Measurements from ENCODE around the gene UNG. TPM values are rescaled to one million over a fixed set of nuclear protein-coding genes. Genes with fewer than 3 reads are reported as not detected.

Gene UNG
- total RNA-seq (2011; cell fraction: chromatin; rRNA removed; ENCODE audit: low replicate concordance) = 9.3 and 11.4 TPM in 2 replicates
- 8.4 and 9.2 TPM in 2 replicates for total RNA-seq (2011; cell fraction: nucleolus; rRNA removed)
- 9.5 and 10.8 TPM in 2 replicates for total RNA-seq (2011; cell fraction: nucleoplasm; rRNA removed)
- total RNA-seq (2014; rRNA removed) (47.0 and 67.3 TPM in 2 replicates), total RNA-seq (2014; rRNA removed; fragmentation: Illumina TruSeq; extraction: Trizol) (37.9 and 42.9 TPM in 2 replicates), total RNA-seq (2015; rRNA removed; fragmentation: Illumina TruSeq; extraction: Trizol) (41.7 and 42.2 TPM in 2 replicates), total RNA-seq (2021) (59.8 and 65.9 TPM in 2 replicates), polyA plus RNA-seq (2011; rRNA removed) (23.9 and 26.3 TPM in 2 replicates), polyA plus RNA-seq (2014; fragmentation: Illumina TruSeq; extraction: Trizol) (48.3 and 49.4 TPM in 2 replicates), polyA plus RNA-seq (2014; fragmentation: Nextera tagmentation; extraction: Ambion mirVana) (10 to 100 TPM in 1 of 2 experiments, 1 to 10 TPM in 1; 8.4 to 11.9 TPM), polyA plus RNA-seq (2014; rRNA removed) (38.6 and 41.0 TPM in 2 replicates), polyA minus RNA-seq (2011; rRNA and poly(A)+ RNA removed) (11.0 and 11.6 TPM in 2 replicates), Bru-seq, nascent RNA (percentile 75 among the genes with signal in this experiment), BruChase-seq, experiment 1, labeled RNA remaining after a 2-hour chase (percentile 72 among the genes with signal in this experiment), BruChase-seq, experiment 2, labeled RNA remaining after a 6-hour chase (percentile 74 among the genes with signal in this experiment)
- 15.9 and 20.4 TPM in 2 replicates for polyA plus RNA-seq (2011; cell fraction: cytosol; rRNA removed)
- polyA plus RNA-seq (2011; cell fraction: nucleus; rRNA removed) = 14.2 and 16.3 TPM in 2 replicates
- polyA plus RNA-seq (2012) = 27.0 and 44.7 TPM in 2 replicates
- 14.7 and 15.7 TPM in 2 replicates for polyA minus RNA-seq (2011; cell fraction: cytosol; rRNA and poly(A)+ RNA removed)
- polyA minus RNA-seq (2011; cell fraction: nucleus; rRNA and poly(A)+ RNA removed) = 5.8 and 7.0 TPM in 2 replicates
- long read RNA-seq, experiment 1, transcript UNG-202 (6 exons, 2,130 nt) = minor isoform, 104 of 271 reads
- long read RNA-seq, experiment 1, transcript UNG-201 (7 exons, 2,071 nt) = major isoform, 132 of 271 reads
- long read RNA-seq, experiment 1, partial matches to known transcripts = 28 of 271 reads
- long read RNA-seq, experiment 1, other reads (novel, unspliced or antisense) = 6 of 271 reads
- long read RNA-seq, experiment 2, transcript UNG-201 (7 exons, 2,071 nt) = major isoform, 45 of 65 reads
- long read RNA-seq, experiment 2, partial matches to known transcripts = 19 of 65 reads
- long read RNA-seq, experiment 2, other reads (novel, unspliced or antisense) = 0 of 65 reads
- long read RNA-seq, experiment 3, transcript UNG-202 (6 exons, 2,130 nt) = minor isoform, 6 of 75 reads
- long read RNA-seq, experiment 3, transcript UNG-201 (7 exons, 2,071 nt) = major isoform, 63 of 75 reads
- long read RNA-seq, experiment 3, partial matches to known transcripts = 3 of 75 reads
- long read RNA-seq, experiment 3, other reads (novel, unspliced or antisense) = 3 of 75 reads

DNA sequence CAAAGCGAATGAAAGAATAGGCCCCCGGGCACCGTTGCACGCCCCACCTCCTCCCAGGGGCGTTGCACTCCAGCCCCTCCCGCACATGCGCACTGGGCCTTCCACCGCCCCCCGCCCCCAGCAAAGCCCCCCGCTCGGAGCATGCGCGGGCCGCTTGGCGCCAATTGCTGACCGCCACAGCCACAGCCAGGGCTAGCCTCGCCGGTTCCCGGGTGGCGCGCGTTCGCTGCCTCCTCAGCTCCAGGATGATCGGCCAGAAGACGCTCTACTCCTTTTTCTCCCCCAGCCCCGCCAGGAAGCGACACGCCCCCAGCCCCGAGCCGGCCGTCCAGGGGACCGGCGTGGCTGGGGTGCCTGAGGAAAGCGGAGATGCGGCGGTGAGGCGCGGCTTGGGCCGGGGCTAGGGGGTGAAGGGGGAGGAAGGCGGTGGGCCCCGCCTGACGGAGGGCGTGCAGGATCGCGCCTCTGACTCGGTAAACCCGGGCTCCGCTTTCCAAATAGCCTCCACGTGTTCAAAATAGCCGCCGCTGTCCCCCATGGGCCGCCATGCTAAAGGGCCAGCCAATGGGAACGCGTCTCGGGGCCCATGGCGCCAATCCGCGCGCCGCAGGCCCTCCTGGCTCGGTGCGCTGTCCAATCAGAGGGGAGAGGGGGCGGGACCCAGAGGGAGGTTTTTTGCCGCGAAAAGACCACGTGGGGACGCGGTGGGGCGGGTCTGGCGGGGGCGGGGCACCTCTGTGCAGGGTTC, at the start of gene UNG:
Gene UNG, plus strand, starts transcription at position 163 of the 748 bp plus-strand sequence. Its CDS starts 83 bp downstream, at position 246.
- ATAC-seq (peak; percentile 98), DNase-seq (ENCODE audit: extremely low read depth in 1 of 4, low spot score in 3 of 4) (peak; percentile 96 to 100 (median 98)), FAIRE-seq (peak; percentile 91)
- H4K20me1 ChIP-seq (replicated peaks; ENCODE audit: control insufficient read depth, insufficient read depth, low read length) = no peaks in the 10 kb centered on the region
- no TSS peak for BruUV-seq (replicated peaks)
- H3K79me2 ChIP-seq (ENCODE audit: control insufficient read depth, insufficient read depth, low read length) = peaks cover 18% of the 10 kb centered on the region
- H3K9me1 ChIP-seq (ENCODE audit: control insufficient read depth, insufficient read depth, low read length) = no peaks in the 10 kb centered on the region
- CTCF ChIA-PET (ENCODE audit: low intra/inter-chr PET ratio) = no interaction called here
- peak within 1 kb of the TSS; percentile 96 for H2AFZ ChIP-seq (ENCODE audit: low read depth, low read length)
- H3K4me3 ChIP-seq = peak within 1 kb of the TSS; percentile 81
- POLR2A ChIA-PET = interaction anchor here (0.6 to 3.0 kb wide), 2 partner anchors 10 to 220 kb away, joined by 3 to 9 read pairs; no protein-coding TSS in a partner anchor
- intact Hi-C loops (cut with micrococcal nuclease) (loop anchor here (10.0 kb wide), 3 partner anchors 83 to 433 kb away; no protein-coding TSS in a partner anchor), in situ Hi-C loops (cut with MboI) (loop anchor here (10.0 kb wide), 1 partner anchor 433 kb away; no protein-coding TSS in a partner anchor)
- H3K4me2 ChIP-seq (ENCODE audit: insufficient read depth, low read length) = peak within 1 kb of the TSS; percentile 76
- H3K36me3 ChIP-seq (ENCODE audit: control insufficient read depth, insufficient read depth, low read length) = peaks cover 40% of the 10 kb centered on the region; the same call in 2 of the 3 replicates
- no peaks in the 10 kb centered on the region for H3K9me3 ChIP-seq (replicated peaks; ENCODE audit: control insufficient read depth, insufficient read depth, low read depth, low read length)
- WGBS (ENCODE audit: insufficient coverage, low coverage, missing lambda C conversion rate) = under 1% methylated on average over 35 of the region's 71 CpGs
- H3K9ac ChIP-seq (ENCODE audit: insufficient read depth in 1 of 2, low read depth in 2 of 2, low read length in 2 of 2) = peak within 1 kb of the TSS; percentile 69 to 95
- H3K27me3 ChIP-seq (ENCODE audit: control insufficient read depth in 2 of 2, insufficient read depth in 2 of 2, low read length in 2 of 2) = no peaks in the 10 kb centered on the region
- peaks cover 5 to 31% of the 10 kb centered on the region in 2 experiments; a peak in 3 of 5 replicates for H3K4me1 ChIP-seq (replicated peaks in 1 of 2; ENCODE audit: control insufficient read depth in 2 of 2, insufficient read depth in 2 of 2, low read length in 2 of 2)
- H3K27ac ChIP-seq (ENCODE audit: extremely low read depth, low read depth, low read length) = peak within 1 kb of the TSS; percentile 84
- TF ChIP-seq HLTF (IDR thresholded peaks at IDR 0.05) (no peak), SUPT5H (IDR thresholded peaks at IDR 0.05) (peak; percentile 71), TEAD1 (CRISPR knock-in tag; IDR thresholded peaks at IDR 0.05) (peak in 1 of 2 experiments; percentile 72; a peak in 1 of 4 replicates), NFYB (IDR thresholded peaks at IDR 0.05; ENCODE audit: extremely low read depth, insufficient read length) (peak; percentile 98), PCBP1 (IDR thresholded peaks at IDR 0.05; ENCODE audit: low read depth, low read length, poor library complexity, severe bottlenecking) (peak; percentile 76), POLR2A (conservative IDR thresholded peaks at IDR 0.05) (peak; percentile 78), RBM25 (IDR thresholded peaks at IDR 0.05; ENCODE audit: low read depth, low read length, severe bottlenecking) (peak; percentile 100), PHF8 (IDR thresholded peaks at IDR 0.05; ENCODE audit: borderline replicate concordance, low read length) (peak; percentile 53; the same call in 1 of the 2 replicates), YY1 (IDR thresholded peaks at IDR 0.05; ENCODE audit: borderline replicate concordance in 1 of 3, control insufficient read depth in 1 of 3, extremely low read depth in 1 of 3, insufficient read depth in 3 of 3, insufficient read length in 1 of 3, insufficient replicate concordance in 2 of 3, low read depth in 1 of 3, low read length in 2 of 3) (peak; percentile 49 to 87 (median 81))
- TF ChIP-seq, protein P1, sequence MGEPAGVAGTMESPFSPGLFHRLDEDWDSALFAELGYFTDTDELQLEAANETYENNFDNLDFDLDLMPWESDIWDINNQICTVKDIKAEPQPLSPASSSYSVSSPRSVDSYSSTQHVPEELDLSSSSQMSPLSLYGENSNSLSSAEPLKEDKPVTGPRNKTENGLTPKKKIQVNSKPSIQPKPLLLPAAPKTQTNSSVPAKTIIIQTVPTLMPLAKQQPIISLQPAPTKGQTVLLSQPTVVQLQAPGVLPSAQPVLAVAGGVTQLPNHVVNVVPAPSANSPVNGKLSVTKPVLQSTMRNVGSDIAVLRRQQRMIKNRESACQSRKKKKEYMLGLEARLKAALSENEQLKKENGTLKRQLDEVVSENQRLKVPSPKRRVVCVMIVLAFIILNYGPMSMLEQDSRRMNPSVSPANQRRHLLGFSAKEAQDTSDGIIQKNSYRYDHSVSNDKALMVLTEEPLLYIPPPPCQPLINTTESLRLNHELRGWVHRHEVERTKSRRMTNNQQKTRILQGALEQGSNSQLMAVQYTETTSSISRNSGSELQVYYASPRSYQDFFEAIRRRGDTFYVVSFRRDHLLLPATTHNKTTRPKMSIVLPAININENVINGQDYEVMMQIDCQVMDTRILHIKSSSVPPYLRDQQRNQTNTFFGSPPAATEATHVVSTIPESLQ (CRISPR knock-in tag; IDR thresholded peaks at IDR 0.05) = 0 out of 2 replicates have a peak, but pooled peaks have one; percentile 34

Data from K562 (cell line).